NCI-H1092 treated with DMSO at 0.1 percent for 48 hours (cell line): ENCODE data around the gene ABL2.
A peak's percentile ranks its signal among the peaks of the same experiment; 100 is the strongest.

Experiments used
- DNase-seq: peaks from one replicate; lab custom pipeline; 2025; lab: John Stamatoyannopoulos, UW

The ABL2 gene

GRCh38 chr1:179092896-179093461 is 136.5 kb downstream of the ABL2 start:
- no peak for DNase-seq

GRCh38 chr1:179091691-179092165 is 137.7 kb downstream of the ABL2 start:
- DNase-seq, result peak; percentile 3

- no peak for DNase-seq
Observed at GRCh38 chr1:179090923-179091322, 138.6 kb downstream of the ABL2 start.

- DNase-seq, result no peak
Observed at GRCh38 chr1:179090522-179090921, 139.0 kb downstream of the ABL2 start.

- DNase-seq, result no peak
Observed at GRCh38 chr1:179089827-179090482, 139.5 kb downstream of the ABL2 start.

- no peak for DNase-seq
Observed at GRCh38 chr1:179087665-179088064, 141.8 kb downstream of the ABL2 start.

GRCh38 chr1:179083533-179083932 is 145.9 kb downstream of the ABL2 start:
- no peak for DNase-seq

GRCh38 chr1:179082999-179083335 is 146.5 kb downstream of the ABL2 start:
- DNase-seq, result no peak

GRCh38 chr1:179082333-179082998 is 147.0 kb downstream of the ABL2 start:
- peak; percentile 52 for DNase-seq

GRCh38 chr1:179081687-179082332 is 147.7 kb downstream of the ABL2 start, which contains the start of gene TOR3A:
TOR3A (plus strand) TSS chr1:179082070; CDS start chr1:179082129, 59 bp downstream.
- DNase-seq, result peak; percentile 87

- DNase-seq, result no peak
Observed at GRCh38 chr1:179080866-179081686, 148.4 kb downstream of the ABL2 start.

GRCh38 chr1:179079113-179079761 is 150.2 kb downstream of the ABL2 start:
- peak; percentile 80 for DNase-seq

GRCh38 chr1:179077396-179077795 is 152.1 kb downstream of the ABL2 start:
- DNase-seq, result no peak

- DNase-seq, result no peak
Observed at GRCh38 chr1:179066471-179066870, 163.0 kb downstream of the ABL2 start.

- DNase-seq, result no peak
Observed at GRCh38 chr1:179061360-179062282, 167.9 kb downstream of the ABL2 start.

- no peak for DNase-seq
Observed at GRCh38 chr1:179058487-179059483, 170.7 kb downstream of the ABL2 start.

GRCh38 chr1:179055937-179056336 is 173.5 kb downstream of the ABL2 start:
- DNase-seq, result no peak

- DNase-seq, result no peak
Observed at GRCh38 chr1:179053486-179053885, 176.0 kb downstream of the ABL2 start.

GRCh38 chr1:179052776-179053175 is 176.7 kb downstream of the ABL2 start:
- no peak for DNase-seq
